ENCODE data around the gene ANKRD11.
A peak's percentile ranks its signal among the peaks of the same experiment; 100 is the strongest.
"Not testable (repeated sequence)": the region's sequence is repeated elsewhere in the genome, so short reads cannot be mapped to it uniquely, and the experiment has no call there.

The ANKRD11 gene

GRCh38 chr16:89256651-89257254 is 233.6 kb downstream of the ANKRD11 start:
- no peak for DNase-seq

- no peak for DNase-seq
Measured at GRCh38 chr16:89253548-89254287, 236.6 kb downstream of the ANKRD11 start.

GRCh38 chr16:89248196-89248982 is 242.0 kb downstream of the ANKRD11 start:
- DNase-seq, result no peak

- DNase-seq, result not testable (repeated sequence)
Measured at GRCh38 chr16:89247734-89248075, 242.7 kb downstream of the ANKRD11 start.

- DNase-seq, result peak; percentile 74
Measured at GRCh38 chr16:89246903-89247733, 243.2 kb downstream of the ANKRD11 start.

- no peak for DNase-seq
Measured at GRCh38 chr16:89246383-89246902, 243.9 kb downstream of the ANKRD11 start.

GRCh38 chr16:89244754-89245153 is 245.6 kb downstream of the ANKRD11 start:
- DNase-seq, result no peak

GRCh38 chr16:89244264-89244663 is 246.1 kb downstream of the ANKRD11 start:
- DNase-seq, result not testable (repeated sequence)

GRCh38 chr16:89243664-89244063 is 246.7 kb downstream of the ANKRD11 start:
- no peak for DNase-seq

- DNase-seq, result no peak
Measured at GRCh38 chr16:89242795-89243200, 247.6 kb downstream of the ANKRD11 start.

GRCh38 chr16:89241187-89242007 is 249.0 kb downstream of the ANKRD11 start:
- peak; percentile 34 for DNase-seq

- no peak for DNase-seq
Measured at GRCh38 chr16:89237733-89238132, 252.6 kb downstream of the ANKRD11 start.

- DNase-seq, result no peak
Measured at GRCh38 chr16:89233678-89234490, 256.5 kb downstream of the ANKRD11 start.

GRCh38 chr16:89232107-89232506 is 258.3 kb downstream of the ANKRD11 start:
- DNase-seq, result no peak

- DNase-seq, result no peak
Measured at GRCh38 chr16:89230255-89230654, 260.1 kb downstream of the ANKRD11 start.

- DNase-seq, result no peak
Measured at GRCh38 chr16:89224665-89225064, 265.7 kb downstream of the ANKRD11 start.

- DNase-seq, result no peak
Measured at GRCh38 chr16:89222931-89223330, 267.4 kb downstream of the ANKRD11 start.

GRCh38 chr16:89221604-89222003 is 268.8 kb downstream of the ANKRD11 start:
- no peak for DNase-seq

- DNase-seq, result no peak
Measured at GRCh38 chr16:89219365-89219764, 271.0 kb downstream of the ANKRD11 start.

Measured in kidney glomerular epithelial cell (primary cell).